ENCODE results near the gene RPH3AL. TPM values are rescaled to one million over a fixed set of nuclear protein-coding genes. Genes with fewer than 3 reads are reported as not detected.

RPH3AL gene
- total and polyA plus RNA-seq, 10 donors = 4.8 to 182 (median 49.1) TPM

- DNase-seq = peak; percentile 55
- WGBS, 5 donors = 86 to 91% (median 89%) methylated on average over 25 to 31 of the region's 31 CpGs
- intact Hi-C loops (cut with DNase I; ENCODE audit: low total_unique reads) = no loop called here
- Histone ChIP-seq H3K27ac (no peak overlapping the region), H3K9me3 (no peaks in the 10 kb centered on the region), H3K36me3 (peaks cover 0 to 25% (median 2%) of the 10 kb centered on the region in 6 donors), H3K4me3 (no peak overlapping the region), H3K4me1 (peaks cover 0 to 12% (median 0%) of the 10 kb centered on the region in 6 donors), H3K27me3 (replicated peaks in 1 of 7) (no peaks in the 10 kb centered on the region)
- TF ChIP-seq CTCF (IDR thresholded peaks at IDR 0.05 in 8 of 11, conservative IDR thresholded peaks at IDR 0.05 in 3 of 11) = no peak
- TF ChIP-seq POLR2A (IDR thresholded peaks at IDR 0.05) = no peak
- TF ChIP-seq POLR2AphosphoS5 (IDR thresholded peaks at IDR 0.05) = no peak
Observed at GRCh38 chr17:285751-286422, 66.7 kb downstream of the RPH3AL start.

- DNase-seq = peak; percentile 28
- no peak for TF ChIP-seq CTCF (IDR thresholded peaks at IDR 0.05 in 8 of 11, conservative IDR thresholded peaks at IDR 0.05 in 3 of 11)
- TF ChIP-seq POLR2AphosphoS5 (IDR thresholded peaks at IDR 0.05) = no peak
- TF ChIP-seq POLR2A (IDR thresholded peaks at IDR 0.05) = no peak
- Histone ChIP-seq H3K4me3 (no peak overlapping the region), H3K27me3 (replicated peaks in 1 of 7) (no peaks in the 10 kb centered on the region), H3K27ac (no peak overlapping the region), H3K9me3 (no peaks in the 10 kb centered on the region), H3K4me1 (peaks cover 0 to 22% (median 3%) of the 10 kb centered on the region in 6 donors), H3K36me3 (peaks cover 0 to 16% (median 2%) of the 10 kb centered on the region in 6 donors)
- intact Hi-C loops (cut with DNase I; ENCODE audit: low total_unique reads) = no loop called here
- WGBS, 5 donors = 89 to 92% (median 91%) methylated on average over 25 to 29 of the region's 29 CpGs
Observed at GRCh38 chr17:284676-285355, 67.8 kb downstream of the RPH3AL start.

- no peak for TF ChIP-seq POLR2AphosphoS5 (IDR thresholded peaks at IDR 0.05)
- TF ChIP-seq CTCF (IDR thresholded peaks at IDR 0.05 in 8 of 11, conservative IDR thresholded peaks at IDR 0.05 in 3 of 11) = no peak
- TF ChIP-seq POLR2A (IDR thresholded peaks at IDR 0.05) = no peak
- H3K4me3 ChIP-seq = no peak overlapping the region
- peaks cover 0 to 28% (median 7%) of the 10 kb centered on the region in 6 donors for H3K4me1 ChIP-seq
- intact Hi-C loops (cut with DNase I; ENCODE audit: low total_unique reads) = no loop called here
- 81 to 90% (median 84%) methylated on average over 21 to 25 of the region's 25 CpGs for WGBS, 5 donors
- peaks cover 0 to 15% (median 2%) of the 10 kb centered on the region in 6 donors for H3K36me3 ChIP-seq
- no peaks in the 10 kb centered on the region for H3K9me3 ChIP-seq
- peak; percentile 43 for DNase-seq
- no peak overlapping the region for H3K27ac ChIP-seq
- H3K27me3 ChIP-seq (replicated peaks in 1 of 7) = no peaks in the 10 kb centered on the region
Observed at GRCh38 chr17:283911-284675, 68.5 kb downstream of the RPH3AL start.
